GM13976 (cell line): ENCODE data around the gene PPP2R5D.
A peak's percentile ranks its signal among the peaks of the same experiment; 100 is the strongest.

Experiments
- DNase-seq: peaks from one replicate; pipeline ENCODE4 v3.0.0; 2012; ENCODE audit warnings: low spot score
- in situ Hi-C: fragments of 300-500 bp; cut with MboI; formaldehyde crosslinking; loops from one replicate; pipeline ENCODE4 v1.12.0; 2022; ENCODE audit warnings: low sequenced_read_pairs, mixed read lengths, inconsistent platforms; ENCODE audit not compliant: unreplicated experiment
- TF ChIP-seq, protein P1 (sequence below): IDR thresholded peaks from 2 replicates; pipeline ENCODE4 v1.5.1; 2012; ENCODE audit warnings: borderline replicate concordance, mild to moderate bottlenecking; ENCODE audit not compliant: insufficient read depth; ENCODE audit errors: extremely low read depth, missing control alignments, control extremely low read depth

Gene PPP2R5D

DNA sequence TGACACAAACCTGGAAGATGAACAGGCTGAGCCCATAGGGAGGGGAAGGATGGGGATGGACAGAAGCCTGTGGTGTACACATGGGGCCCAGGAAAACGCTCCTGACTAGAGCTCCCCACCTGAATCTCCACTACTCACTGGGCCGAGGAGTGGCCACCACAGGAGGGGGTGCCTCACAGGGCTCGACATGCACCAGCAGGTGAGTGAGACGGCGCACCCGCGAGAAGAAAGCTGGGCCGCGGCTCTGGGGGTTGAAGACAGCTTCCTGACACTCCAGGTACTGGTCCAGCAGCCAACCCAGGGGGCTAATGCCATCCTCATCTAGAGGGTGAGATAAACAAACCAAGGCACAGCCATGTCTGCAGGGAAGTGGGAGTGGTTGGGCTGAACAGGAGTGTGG, 58.9 kb downstream of the PPP2R5D start:
- in situ Hi-C loops: no loop called here
- TF ChIP-seq, protein P1, sequence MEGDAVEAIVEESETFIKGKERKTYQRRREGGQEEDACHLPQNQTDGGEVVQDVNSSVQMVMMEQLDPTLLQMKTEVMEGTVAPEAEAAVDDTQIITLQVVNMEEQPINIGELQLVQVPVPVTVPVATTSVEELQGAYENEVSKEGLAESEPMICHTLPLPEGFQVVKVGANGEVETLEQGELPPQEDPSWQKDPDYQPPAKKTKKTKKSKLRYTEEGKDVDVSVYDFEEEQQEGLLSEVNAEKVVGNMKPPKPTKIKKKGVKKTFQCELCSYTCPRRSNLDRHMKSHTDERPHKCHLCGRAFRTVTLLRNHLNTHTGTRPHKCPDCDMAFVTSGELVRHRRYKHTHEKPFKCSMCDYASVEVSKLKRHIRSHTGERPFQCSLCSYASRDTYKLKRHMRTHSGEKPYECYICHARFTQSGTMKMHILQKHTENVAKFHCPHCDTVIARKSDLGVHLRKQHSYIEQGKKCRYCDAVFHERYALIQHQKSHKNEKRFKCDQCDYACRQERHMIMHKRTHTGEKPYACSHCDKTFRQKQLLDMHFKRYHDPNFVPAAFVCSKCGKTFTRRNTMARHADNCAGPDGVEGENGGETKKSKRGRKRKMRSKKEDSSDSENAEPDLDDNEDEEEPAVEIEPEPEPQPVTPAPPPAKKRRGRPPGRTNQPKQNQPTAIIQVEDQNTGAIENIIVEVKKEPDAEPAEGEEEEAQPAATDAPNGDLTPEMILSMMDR: no peak
- no peak for DNase-seq

DNA sequence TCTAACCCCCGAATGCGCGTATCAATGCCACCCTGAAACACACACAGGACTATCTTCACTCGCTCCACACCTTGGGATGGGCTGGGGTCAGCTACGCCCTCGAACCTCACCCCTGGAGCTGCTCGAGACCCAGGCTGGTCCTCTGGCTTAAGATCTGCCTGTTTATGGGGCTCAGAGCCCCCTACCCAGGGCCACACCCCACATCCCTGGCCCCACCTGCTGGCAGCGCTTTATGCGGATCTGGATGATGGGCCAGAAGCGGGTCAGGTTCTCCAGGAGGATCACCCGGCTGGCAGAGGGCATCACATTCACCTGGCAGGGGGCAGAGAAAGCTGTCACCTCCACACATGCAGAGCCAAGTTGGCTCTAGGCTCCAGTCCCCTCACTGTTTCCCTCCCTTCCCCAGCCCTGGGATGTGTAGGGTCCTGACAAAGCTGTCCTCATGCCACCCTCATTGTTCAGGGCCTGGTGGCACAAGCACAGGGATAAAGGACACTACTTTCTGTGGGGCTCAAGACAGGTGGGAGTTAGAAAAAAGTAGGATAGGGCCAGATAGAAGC, 61.1 kb downstream of the PPP2R5D start:
- no peak for DNase-seq

DNA sequence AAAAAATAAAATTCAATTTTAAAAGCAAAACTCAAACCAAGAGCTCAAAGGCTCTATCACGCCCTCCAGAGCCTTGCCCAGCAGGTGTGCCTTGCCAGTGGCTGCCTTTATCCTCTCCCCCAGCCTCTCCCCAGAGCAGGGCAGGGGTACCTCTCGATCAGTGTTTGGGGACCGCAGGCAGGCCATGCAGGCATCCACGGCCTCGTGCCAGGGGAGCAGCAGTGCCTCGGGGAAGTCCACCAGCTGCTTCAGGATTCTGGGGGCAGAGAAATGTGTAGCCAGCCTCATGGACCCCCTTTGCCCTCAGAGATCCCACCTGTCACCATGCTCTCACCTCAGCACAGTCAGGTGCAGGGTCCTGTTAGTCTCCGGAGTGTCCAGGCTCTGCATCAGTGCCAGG, 63.6 kb downstream of the PPP2R5D start:
- no peak for DNase-seq
- in situ Hi-C loops: no loop called here
- TF ChIP-seq, protein P1: no peak

More for the DNA sequence above, 61.1 kb downstream of the PPP2R5D start:
- TF ChIP-seq, protein P1: no peak
- in situ Hi-C loops: no loop called here

DNA sequence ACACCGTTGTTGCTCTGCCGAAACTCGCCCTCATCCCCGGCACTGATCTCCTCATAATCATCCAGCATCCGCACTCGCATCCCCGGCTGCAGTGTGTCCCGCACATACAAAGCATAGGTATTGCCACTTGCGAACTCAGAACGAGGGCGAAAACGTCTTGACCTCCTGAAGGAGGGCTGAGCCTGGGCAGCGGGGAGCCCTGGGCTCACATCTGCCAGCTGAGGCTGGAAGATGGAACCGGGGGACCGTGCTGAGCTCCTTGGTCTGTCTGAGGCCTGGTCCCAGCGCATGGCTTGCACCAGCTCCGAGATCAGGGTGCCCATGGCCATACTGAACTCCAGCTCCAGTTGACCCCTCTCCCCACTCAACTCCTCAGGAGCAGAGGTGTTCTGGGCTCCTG, 66.6 kb downstream of the PPP2R5D start:
- TF ChIP-seq, protein P1: no peak
- DNase-seq: no peak
- in situ Hi-C loops: no loop called here

DNA sequence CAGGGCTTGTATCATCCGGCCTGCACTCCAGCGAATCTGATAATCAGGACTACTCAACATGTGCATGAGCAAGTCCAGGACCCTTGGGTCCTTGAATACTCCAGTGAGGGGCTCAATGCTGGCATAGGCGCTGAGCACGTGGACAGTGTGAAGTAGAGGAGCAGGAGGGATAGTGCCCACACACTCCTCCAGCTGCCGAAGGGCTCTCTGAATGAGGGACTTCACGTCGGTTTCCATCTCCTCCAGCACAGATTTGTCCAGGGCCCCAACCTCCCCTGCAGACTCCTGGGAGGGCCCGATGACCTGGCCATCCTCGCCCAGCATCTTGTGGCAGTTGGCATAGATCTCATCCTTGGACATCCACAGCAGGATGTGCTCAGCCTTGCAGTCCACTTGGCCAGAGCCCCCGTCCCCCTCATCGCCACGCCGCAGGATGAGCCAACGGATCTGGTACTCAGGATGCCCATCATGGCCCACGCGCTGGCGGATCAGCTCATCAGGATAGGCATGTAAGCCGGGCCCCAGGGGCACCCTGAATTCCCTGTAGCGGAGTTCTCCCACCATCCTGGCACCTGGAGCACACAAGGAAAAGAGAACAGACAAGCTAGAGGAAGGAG, 68.0 kb downstream of the PPP2R5D start:
- TF ChIP-seq, protein P1: no peak
- DNase-seq: no peak
- in situ Hi-C loops: no loop called here

DNA sequence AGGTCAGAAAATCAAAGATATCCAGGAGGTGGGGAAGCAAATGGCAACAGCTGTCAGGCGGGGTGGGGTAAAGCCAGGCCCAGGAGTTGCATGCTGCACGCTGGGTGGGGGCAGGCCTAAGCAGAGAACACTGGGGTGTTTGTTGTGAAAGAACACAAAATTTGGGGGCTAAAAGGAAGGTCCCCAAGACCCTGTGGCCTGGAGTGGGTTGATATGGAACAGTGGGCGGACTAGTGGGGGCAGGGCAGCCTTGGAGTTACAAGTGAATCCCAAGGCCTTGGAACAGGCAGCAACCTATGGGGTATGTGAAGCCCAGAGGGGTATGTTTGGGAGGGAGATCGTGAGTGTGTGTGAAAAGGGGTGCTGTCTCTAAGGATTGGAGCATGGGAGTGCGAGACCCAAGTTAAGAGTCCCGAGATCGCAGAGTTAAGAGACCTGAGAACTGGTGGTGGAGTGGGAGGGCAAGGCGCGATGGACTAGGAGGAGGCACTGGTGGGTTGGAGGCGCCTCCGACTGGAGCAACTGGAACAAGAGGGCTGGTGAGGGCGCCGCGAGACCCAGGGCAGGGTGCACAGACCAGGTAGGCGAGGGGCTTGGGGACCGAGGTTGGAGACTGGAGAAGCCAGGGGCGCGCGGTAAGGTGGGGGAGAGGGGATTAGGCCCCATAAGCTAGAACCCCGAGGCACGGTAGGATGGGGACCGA, 68.6 kb downstream of the PPP2R5D start:
- DNase-seq: peak; percentile 64
- TF ChIP-seq, protein P1: no peak
- in situ Hi-C loops: no loop called here
